ENCODE measurements around the gene SDSL.
A peak's percentile ranks its signal among the peaks of the same experiment; 100 is the strongest.

SDSL gene, protein sequence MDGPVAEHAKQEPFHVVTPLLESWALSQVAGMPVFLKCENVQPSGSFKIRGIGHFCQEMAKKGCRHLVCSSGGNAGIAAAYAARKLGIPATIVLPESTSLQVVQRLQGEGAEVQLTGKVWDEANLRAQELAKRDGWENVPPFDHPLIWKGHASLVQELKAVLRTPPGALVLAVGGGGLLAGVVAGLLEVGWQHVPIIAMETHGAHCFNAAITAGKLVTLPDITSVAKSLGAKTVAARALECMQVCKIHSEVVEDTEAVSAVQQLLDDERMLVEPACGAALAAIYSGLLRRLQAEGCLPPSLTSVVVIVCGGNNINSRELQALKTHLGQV

DNA sequence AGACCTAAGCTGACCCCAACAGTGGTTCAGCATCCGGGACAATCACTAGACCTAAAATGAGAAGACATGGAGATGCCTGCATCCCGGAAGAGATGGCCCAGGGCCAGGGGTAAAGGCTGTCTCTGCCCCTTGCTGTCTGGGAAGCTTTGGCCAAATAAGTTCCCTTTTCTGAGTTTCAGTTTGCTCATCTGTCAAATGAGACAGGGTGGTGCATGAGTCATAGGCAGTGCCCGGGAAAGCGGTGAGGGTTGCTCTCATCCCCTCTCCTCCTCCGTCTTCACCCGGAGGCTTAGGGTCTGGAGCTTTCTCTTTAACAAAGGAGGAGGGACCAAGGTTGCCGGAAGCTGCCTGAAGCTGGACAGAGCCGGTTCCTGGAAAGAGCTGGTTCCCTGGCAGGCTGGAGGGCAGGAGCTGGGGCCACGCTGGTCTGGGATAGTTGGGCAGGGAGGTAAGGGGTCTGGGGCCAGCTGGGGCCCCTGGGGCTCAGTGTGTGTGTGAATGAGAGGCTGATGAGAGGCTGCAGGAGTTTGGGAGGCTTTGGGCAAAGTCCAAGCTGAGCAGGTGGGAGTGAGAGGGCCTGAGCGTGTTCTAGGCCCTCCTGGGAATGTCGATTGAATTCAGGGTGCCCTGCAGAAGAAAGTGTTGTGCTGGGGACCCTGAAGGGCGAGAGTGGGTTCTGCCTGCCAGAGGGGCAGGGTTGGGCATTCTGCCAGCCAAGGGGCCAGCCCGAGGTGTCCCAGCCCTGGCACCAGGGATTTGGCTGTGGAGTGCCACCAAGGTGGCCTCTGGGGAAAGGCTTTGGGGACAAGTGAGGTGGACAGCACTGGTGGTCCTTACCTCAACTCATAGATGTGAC lies at the start of gene SDSL:
Gene SDSL, plus strand, starts transcription at position 351 of the 856 bp plus-strand sequence. CDS start 5,603 bp downstream, outside the sequence.
- peak; percentile 48 for DNase-seq

GRCh38 chr12:113373440-113373839 lies 48.7 kb upstream of the SDSL start:
- no peak for DNase-seq

- DNase-seq = no peak
Measured at GRCh38 chr12:113373969-113374368, 48.2 kb upstream of the SDSL start.

DNA sequence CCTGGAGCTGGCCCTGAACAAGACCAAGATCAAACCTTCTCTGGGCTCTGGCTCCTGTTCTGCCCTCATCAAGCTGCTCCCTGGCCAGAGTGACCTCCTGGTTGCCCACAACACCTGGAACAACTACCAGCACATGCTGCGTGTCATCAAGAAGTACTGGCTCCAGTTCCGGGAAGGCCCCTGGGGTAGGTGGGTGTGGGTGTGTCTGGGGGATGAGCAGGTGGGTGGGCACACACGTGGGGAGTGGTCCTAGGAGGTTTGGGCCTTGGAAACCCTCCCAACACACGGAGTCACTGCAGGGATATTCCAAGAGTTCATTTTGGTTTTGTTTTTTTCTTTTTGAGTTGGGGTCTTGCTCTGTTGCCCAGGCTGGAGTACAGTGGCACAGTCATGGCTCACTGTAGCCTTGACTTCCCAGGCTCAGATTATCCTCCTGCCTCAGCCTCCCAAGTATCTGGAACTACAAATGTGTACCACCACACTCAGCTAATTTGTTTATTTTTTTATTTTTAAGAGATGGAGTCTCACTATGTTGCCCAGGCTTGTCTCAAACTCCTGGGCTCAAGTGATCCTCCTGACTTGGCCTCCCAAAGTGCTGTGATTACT lies 47.3 kb upstream of the SDSL start:
- DNase-seq = no peak

GRCh38 chr12:113378291-113378690 lies 43.9 kb upstream of the SDSL start:
- DNase-seq = no peak

- DNase-seq = peak; percentile 90
Measured at GRCh38 chr12:113381220-113381619, 41.0 kb upstream of the SDSL start.

GRCh38 chr12:113382206-113382605 lies 40.0 kb upstream of the SDSL start:
- no peak for DNase-seq

GRCh38 chr12:113384778-113385177 lies 37.4 kb upstream of the SDSL start:
- DNase-seq = no peak

DNA sequence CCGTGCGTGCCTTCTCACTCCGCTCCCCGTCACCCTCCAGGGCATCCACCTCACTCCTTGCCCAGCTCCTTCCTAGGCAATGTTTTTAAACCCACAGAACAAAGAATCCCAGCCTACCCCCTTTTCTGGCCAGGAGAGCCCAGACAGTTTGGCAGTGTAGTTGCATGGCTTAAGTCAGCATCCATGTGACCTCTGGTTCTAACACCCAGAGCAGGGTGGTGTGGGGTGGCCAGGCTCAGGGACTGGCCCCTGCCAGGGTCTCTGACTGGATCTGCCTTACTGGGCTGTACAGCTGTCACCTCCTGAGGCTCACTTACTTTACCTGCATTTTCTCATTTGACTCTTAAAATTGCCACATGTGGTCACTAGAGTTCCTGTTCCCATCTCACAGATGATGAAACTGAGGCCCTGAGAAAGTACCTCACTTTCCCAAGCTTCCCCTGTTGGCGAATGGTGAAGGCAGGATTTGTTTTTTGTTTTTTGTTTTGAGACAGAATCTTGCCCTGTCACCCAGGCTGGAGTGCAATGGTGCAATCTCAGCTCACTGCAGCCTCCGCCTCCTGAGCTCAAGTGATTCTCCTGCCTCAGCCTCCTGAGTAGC lies 36.8 kb upstream of the SDSL start:
- no peak for DNase-seq

- no peak for DNase-seq
Measured at GRCh38 chr12:113386866-113387566, 35.2 kb upstream of the SDSL start.

GRCh38 chr12:113387631-113388030 lies 34.5 kb upstream of the SDSL start:
- DNase-seq = no peak

GRCh38 chr12:113388351-113388750 lies 33.8 kb upstream of the SDSL start:
- DNase-seq = no peak

- DNase-seq = no peak
Measured at GRCh38 chr12:113390064-113391043, 31.8 kb upstream of the SDSL start.

DNA sequence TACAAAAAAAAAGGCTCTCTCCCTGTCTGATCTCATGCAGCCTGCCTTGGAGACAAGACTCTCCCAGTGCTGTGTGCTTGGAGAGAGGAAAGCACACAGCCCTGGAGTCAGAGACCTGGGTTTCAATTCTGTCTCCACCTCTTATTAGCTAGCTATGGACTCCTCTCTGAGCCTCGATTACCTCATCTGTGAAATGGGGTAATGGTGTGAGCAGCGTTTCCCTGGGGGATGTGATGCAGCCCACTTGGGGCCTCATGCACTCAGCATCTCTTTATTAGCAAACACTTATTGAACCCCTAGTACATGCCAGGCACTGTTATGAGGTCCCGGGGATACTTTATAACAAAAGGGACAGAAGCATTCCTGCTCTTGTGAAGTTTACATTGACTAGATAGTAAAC lies 31.0 kb upstream of the SDSL start:
- no peak for DNase-seq

DNA sequence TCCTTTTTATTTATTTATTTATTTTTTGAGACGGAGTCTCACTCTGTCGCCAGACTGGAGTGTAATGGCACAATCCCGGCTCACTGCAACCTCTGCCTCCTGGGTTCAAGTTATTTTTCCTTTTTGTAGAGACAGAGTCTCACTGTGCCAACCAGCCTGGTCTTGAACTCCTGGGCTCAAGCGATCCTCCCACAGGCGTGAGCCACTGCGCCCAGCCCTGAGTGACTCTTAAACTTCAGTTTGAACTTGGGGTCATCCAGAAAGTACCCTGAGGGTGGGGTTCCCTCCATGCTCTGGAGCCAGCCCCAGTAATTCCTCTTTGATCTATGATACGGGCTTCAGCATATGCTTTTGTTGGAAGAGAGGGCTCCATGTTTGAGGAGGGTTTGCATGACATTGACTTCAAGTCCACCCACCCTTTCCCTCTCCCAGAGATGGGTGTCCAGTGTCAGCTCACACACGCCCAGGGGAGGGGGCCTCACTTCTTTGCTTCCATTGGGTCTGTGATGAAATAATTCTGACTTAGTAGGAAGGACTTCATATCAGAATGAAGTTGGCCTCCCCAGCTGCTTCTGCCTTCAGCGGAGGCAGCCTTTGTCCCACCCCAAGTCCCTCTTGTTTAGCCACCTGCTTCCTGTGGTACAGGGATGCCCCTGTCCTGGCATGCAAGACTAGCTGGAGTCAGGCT lies 30.4 kb upstream of the SDSL start:
- DNase-seq = no peak

DNA sequence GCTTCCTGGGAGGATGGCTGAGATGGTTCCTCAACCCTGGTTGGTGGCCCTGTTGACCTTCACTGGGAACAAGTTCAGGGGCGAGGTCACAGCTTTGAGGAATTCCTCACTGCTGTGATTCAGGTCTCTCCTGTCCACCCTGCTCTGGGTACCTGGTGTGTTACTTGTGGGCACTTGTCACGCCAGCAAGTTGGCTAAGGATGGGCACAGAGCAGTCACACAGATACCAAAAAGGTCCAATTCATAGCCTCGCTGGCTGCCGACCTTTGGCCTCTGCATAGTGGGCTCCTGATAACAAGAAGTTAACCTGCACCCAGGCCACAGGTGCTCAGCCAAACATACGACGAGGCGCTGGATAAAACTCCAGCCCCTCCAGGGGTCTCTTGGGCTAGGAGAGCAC lies 29.7 kb upstream of the SDSL start:
- DNase-seq = no peak

- DNase-seq = no peak
Measured at GRCh38 chr12:113392988-113393579, 29.1 kb upstream of the SDSL start.

DNA sequence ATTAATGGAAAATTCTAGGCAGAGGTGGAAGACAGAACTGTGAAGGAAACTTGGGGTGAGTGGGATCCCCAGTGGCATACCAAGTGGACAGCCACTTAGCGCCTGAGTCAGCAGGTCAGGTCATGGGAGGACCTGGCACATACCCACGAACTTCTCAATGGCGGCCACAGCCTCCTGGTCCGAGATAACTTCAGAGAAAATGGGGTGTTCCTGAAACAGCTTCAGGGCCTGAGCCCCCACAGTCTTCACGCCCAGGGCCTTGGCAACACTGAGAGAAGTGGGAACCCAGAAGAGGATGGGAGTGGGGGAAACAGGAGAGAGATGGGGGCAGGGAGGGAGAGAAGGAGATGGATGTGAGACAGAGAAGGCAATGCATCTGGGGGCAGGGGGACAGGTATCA lies 28.4 kb upstream of the SDSL start:
- no peak for DNase-seq

- DNase-seq = no peak
Measured at GRCh38 chr12:113395119-113395518, 27.1 kb upstream of the SDSL start.

GRCh38 chr12:113396200-113396599 lies 26.0 kb upstream of the SDSL start:
- no peak for DNase-seq
